ENCODE results near the gene RNASET2. TPM values are rescaled to one million over a fixed set of nuclear protein-coding genes. Genes with fewer than 3 reads are reported as not detected.
"Not testable (repeated sequence)": the region's sequence is repeated elsewhere in the genome, so short reads cannot be mapped to it uniquely, and the experiment has no call there.

RNASET2 gene
- polyA plus RNA-seq, 12 donors, result 12.2 to 42.8 (median 16.4) TPM; not detected in 1

DNA sequence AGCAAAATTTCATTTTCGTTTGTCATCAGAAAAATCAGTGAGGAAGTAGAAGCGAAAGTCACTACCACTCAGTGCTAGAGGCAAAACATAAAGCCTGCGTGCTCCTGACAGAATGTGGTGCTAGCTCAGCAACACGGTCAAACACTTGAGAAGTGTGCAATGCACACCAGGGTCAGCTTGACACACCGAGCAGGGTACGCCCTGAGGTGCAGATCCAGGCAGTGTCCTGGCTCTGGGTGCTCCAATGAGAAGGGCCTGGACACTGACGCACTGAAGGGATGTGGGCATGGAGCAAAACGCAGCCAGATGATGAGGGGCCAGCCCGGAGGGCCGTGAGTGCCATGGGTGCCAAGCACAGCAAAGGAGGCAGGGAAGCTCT lies 5.9 kb downstream of the RNASET2 start:
- DNase-seq, result no peak

DNA sequence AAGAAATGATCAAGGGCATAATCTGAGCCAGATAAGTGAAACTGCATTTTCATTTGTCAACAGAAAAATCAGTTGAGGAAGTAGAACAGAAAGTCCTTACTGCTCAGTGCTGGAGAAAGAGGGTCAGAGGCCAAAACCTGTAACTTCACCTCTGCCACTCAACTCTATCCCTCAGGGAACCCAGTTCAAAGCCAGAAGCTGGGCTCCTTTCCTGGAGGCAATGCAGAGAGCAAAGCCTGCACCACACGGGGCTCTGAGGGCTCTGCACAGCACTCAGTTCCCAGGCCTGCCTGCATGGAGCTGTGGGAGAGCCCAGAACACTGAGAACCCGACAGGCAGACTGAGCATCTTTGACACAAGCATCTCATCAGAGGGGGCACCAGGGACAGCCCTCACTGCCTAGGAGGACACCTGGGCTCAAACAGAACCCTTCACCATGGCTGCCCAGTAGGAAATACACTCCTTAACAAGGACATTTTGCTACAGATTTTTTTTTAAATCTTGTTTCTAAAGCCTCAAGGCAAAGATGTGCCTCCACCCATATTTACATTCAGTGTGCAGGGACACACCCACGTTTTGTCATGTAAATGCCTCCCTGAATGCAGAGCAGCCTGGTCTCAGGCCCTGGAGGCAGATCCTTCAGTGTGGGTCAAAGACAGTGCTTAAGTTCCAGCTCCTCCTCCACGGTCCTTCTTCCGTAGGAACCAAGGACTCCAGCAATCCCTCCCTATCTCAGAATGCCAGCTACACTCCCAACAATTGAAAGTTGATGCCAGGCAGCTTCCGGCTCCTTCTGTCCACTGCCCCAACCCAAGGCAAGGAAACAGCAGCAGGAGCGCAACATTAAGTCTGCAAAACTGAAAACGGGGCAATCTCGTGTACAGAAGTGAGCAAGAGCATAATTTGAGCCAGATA lies 6.6 kb downstream of the RNASET2 start:
- DNase-seq, result no peak

DNA sequence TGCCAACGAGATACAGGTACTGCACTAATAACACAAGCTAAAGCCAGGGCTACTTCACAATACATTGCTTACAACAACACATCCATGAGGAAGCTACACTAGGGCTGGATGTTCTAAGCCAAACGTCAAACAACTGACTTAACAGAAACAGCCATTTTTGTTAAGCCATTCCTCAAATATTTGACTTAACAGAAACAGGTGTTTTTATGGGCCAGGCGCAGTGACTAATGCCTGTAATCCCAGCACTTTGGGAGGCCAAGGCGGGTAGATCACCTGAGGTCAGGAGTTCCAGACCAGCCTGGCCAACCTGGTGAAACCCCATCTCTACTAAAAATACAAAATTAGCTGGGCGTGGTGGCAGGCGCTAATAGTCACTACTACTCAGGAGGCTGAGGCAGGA lies 7.6 kb downstream of the RNASET2 start:
- not testable (repeated sequence) for DNase-seq

DNA sequence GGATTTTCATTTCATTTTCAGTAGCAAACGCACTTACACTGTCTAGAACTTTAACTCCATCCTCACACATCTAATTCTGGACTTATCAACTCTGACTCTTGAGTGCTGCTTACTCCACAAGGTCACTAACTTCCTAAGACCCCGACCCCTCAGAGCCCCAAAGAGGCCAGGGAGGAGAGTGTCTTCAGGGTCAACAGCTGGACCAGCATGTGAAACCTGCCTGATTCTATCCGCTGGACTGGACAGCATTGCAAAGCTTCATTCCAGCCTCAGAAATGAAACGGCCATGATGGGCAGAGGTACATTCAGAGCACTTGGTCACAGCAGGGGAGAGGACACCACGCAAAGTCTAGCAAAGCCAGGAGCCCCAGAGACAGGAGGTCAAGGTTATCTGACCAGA lies 9.1 kb downstream of the RNASET2 start:
- no peak for DNase-seq

DNA sequence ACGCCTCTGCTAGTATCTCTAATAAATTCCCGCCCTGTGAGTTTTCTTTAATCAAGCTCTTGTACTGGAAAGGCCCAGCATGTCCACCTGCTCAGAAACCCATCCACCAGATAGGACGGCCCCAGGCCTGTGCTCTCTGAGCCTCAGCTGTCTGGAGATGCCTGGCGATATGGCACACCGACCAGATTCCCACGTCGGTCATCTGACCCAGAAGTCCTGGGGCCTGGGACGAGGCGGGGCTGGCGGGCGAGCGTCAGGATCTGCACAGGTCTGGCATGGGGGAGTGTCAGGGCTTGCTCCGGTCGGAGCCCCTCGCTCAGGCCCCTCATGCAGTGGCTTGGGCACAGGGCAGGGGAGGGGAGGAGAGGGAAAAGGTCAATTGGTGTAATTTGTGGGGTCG lies 10.2 kb downstream of the RNASET2 start:
- DNase-seq, result no peak

DNA sequence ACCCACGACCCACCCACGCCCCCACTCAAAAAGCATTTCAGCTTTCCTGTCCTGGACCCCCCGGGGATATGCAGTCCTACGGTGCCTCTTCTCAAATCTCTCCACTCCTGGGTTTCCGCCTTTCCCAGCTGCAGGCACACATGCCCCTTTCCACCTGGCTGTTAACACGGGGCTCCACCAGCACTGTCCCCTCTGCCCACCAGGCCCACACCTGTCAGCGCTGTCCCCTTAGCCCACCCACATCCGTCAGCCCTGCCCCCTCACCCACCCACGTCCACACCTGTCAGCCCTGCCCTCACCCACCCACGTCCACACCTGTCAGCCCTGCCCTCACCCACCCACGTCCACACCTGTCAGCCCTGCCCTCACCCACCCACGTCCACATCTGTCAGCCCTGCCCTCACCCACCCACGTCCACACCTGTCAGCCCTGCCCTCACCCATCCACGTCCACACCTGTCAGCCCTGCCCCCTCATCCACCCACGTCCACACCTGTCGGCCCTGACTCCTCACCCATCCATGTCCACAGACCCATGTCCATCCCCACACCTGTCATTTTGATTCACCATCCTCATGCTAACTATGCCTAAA lies 11.6 kb downstream of the RNASET2 start:
- no peak for DNase-seq

DNA sequence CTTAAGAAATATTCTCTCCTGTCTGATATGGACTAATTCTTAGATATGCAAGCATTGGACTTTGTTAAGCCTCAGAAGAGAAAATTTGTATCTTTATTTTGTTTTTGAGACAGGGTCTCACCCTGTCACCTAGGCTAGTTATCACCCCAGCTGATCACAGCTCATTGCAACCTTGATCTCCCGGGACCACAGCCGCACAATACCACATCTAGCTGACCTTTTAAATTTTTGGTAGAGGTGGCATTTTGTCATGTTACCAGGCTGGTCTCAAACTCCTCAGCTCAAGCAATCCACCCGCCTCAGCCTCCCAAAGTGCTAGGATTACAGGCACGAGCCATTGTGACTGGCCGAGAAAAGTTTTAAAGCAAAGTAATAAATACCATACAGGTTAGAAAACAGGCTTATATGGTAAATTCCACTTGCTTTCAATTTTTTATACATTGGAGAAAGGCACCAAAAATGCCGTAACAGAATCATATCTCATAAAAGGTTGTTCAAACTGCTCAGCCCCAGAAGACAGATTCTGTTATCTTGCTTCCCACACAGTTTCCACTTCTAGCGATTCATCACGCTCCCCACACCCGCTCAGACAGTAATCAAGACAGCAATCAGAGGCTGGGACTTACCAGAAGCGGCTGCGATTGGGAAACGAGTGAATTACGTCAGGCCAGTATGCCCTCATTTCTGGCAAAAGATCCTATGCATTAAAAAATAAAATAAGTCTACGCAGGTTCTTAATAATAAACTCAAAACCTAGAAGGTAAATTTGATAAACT lies 13.8 kb downstream of the RNASET2 start:
- DNase-seq, result no peak

DNA sequence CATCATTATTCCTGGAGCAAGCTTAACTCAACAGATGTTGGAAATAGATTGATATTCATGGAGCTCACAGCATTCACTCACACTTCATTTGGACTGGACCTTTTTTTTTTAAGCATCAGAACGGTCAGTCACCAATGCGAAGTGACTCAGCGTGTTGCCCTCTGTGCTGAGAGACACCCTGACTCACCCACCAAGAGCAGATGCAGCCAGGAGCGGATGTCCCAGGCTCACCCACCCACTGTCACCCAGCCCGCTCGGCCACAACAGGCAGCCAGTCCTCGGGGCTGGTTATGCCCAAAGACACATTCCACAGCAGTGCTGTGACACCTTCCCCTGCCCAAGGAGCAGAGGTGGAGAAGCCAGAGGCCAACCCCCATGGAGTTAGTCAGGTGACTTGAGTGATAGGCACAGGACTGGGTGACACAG lies 15.7 kb downstream of the RNASET2 start:
- no peak for DNase-seq

DNA sequence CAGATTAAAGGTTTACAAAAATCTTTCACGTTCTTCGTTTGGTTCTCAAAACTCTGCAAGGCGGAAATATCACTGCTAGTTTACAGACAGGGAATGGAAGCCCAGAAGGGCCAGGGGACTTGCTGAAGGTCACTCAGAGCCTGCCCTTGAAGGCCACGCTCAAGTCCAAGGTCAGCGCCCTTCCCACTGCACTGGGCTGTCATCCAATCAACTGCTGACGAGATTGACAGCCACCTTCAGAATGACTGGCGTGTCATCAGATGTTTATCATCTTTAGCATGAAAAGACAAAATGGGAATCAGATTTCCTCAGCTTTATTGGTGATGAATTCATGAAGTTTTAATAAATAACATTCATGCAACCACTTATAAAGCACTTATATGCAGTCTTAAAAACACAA lies 16.5 kb downstream of the RNASET2 start:
- no peak for DNase-seq

DNA sequence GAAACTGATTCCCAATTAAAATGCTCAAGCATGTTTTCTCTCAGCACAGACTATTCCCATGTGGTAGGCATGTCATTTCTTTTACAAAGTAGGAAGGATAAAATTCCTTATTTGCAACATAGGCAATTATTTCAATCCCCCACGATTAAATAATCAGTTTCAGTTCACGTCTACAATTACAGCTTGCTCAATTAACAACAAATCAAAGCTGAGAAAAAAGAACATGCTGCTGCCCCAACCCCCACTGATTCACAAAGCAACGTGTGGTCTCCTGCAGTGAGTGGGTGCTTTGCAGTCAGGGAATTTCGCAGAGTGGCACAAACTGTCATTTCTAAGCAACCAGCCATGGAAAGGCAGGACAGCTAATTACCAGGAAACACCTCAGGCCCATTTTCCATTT lies 17.0 kb downstream of the RNASET2 start:
- DNase-seq, result no peak

DNA sequence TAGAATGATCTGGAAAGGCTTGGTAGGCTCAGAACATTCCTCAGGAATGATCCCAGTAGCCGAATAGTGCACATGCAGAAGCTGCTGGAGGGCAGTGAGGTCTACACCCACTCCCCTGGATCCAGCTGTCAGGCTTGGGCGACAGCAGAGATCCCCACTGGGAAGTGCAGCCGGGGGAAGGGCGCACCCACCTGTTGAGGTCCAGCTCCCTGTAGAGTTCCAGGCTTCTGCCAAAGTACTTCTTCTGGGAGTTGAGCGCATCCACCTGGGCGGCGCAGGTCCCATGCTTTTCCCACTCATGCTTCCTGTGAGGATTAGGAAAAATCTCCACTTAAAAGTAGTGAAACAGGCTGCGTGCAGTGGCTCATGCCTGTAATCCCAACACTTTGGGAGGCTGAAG lies 17.6 kb downstream of the RNASET2 start:
- no peak for DNase-seq

DNA sequence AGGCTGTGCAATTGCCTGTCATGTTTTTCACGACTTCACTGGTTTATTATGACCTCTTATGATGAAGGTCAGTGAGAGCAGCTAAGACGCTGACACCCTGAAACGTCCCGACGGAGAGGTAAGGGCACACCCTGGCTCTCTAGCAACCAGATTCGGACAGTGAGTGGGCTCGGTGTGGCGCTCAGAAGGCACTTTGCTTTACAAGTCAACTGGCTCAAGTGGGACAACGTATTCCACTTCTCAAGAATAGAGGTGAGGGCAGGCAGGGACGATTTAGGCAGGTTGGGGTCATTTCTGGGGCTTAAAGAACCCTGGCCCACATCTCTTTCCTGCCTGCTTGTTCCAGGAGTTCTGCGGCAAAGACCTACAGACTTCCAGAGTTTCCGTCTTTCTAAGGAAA lies 18.2 kb downstream of the RNASET2 start:
- DNase-seq, result no peak

DNA sequence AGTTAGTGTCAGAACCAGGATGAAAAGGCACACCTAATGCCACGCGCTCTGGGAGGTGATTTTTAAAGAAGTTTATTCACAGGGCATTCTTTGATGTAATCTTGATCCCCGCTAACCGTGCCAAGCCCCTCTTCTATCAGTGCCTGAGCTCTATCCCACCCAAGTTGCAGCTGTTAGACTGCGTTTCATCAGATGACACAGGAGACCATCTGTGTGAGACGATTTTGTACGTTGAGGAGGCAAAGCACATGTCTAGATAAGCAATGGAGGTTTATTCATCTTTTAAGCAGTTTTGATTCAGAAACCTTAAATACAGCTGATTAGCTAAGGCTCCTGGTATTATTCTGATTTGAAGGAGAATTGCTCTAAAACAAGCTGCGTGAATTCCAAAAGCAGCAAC lies 18.6 kb downstream of the RNASET2 start:
- DNase-seq, result no peak

DNA sequence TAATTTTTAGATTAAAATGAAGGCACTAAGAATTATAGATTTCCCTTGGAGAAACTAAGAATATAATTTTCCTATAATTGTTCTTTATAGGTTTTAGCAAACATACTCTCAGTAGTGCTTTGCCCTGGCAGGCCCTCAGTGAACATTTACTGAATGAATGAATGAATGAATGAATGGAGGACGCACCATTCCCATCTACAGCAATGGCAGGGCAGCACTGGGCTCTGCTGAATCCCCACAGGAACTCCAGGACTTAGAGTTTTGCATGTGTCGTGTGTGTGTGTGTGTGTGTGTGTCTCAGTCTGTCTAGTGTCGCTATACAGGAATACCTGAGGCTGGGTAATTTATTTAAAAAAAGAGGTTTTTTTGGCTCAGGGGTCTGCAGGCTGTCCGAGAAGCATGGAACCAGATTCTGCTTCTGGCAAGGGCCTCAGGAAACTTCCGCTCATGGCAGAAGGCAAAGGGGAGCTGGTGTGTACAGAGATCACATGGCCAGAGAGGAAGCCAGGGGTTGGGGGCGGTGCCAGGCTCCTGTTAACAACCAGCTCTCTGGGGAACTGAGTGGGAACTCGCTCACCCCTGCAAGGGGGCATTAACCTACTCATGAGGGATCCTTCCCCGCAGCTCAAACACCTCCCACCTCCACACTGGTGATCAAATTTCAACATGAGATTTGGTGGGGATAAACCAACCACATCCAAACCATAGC lies 20.1 kb downstream of the RNASET2 start:
- no peak for DNase-seq

DNA sequence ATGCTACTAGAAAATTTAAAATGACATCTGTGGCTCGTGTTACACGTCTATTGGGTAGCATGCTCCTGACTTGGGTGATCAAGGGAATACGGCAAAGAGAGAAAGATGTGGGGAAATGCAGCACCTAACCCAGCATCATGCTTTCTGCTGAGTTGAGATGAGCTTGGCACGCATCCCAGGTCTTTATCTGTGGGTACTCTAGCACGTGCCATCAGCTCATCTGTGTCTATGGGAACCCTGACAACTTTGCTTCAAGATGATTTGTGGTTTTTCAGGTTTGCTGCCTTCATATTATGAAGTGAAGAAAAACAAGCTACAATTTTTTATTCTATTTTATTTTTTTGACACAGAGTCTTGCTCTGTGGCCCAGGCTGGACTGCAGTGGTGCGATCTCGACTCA lies 21.0 kb downstream of the RNASET2 start:
- no peak for DNase-seq

DNA sequence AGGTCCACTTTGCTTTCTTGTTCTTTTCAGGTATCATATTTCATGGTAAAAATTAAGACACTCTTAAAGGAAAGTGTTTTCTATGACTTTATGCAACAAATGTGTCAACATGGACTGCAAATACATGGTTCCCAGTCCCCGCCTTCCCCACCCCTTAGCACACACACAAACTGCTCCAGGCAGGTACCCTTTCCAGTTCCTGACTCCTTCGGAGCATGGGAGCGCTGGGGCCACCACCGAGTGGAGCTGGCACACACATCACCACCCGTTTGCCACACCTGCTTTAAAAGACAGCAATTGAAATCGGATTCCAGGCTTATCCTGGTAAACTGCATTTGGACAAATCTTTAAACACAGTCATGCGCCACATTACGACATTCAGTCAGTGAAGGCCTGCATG lies 22.2 kb downstream of the RNASET2 start:
- no peak for DNase-seq

DNA sequence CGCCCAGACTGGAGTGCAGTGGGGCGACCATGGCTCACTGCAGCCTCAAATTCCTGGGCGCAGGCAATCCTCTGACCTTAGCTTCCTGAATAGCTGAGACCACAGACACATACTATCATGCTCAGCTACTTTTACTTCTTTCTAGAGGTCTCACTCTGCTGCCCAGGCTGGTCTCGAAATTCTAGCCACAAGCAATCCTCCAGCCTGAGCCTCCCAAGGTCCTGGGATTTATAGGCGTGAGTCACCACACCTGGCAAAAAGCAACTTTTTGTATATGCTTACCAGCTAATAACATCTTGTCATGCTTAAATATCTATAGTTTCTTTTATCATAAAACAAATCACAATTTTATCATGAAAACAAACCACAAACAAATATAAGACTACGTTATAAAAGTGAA lies 23.0 kb downstream of the RNASET2 start:
- DNase-seq, result no peak

DNA sequence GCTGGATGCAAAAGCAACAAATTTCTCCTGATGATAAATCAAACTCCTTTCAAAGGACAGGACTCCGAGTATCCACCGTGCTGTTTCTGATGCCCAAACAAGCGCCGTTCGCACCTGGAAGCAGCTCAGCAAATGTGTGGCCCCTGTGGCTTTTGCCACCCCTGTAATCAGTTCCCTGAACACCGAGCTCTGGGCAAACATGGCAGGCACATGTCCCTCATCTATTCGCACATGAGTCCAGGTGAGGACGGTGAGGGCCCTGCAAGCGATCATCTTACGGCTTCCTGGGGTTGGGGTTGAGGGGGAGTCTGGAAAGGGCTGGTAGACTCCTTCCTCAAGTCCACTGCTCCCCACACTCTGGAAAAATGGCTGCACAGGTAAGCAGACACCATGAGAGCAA lies 23.7 kb downstream of the RNASET2 start:
- DNase-seq, result no peak

DNA sequence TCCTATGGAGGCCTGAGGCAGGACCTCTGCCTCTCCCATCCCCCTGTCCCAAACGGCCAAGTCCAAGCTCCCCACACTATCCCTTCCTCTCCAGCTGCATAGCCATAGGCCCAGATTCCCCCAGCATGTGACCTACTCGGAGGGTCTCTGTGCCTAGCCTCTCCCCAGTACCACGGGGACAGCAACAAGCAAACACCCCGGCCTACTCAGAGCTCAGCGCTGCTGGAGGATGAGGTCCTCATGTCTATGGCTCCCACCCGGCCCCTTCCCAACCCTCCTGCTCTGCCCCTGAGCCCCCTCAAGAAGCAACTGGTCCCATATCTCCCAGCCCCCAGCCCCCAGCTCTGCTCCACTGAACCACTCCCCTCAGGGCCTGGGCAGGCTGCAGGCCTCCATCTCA lies 24.2 kb downstream of the RNASET2 start:
- DNase-seq, result no peak

DNA sequence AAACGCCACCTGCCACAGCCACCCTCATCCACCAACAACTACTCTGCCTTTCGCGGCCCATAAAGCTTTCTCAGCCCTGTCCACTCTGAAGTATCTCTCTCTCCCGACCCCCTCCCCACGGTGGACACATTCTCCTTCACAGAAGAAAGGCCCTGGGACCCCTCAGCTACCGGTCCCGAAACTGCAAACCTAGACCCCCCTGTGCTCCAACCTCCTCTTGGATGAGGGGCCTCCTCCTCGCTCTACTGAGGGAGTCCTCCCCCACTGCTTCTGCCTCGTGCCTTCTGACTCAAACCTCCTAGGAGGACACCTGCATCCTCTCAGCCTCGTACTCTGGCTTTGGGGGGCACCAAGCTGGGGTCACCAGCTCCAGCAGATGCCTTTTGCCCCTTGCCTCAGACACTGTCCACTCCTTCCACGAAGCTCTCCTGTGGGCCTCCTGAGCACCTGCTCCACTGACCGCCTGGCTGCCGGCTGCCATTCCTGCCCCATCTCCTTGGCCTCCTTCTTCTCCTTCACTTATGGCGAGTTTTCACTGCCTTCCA lies 24.9 kb downstream of the RNASET2 start:
- DNase-seq, result no peak

DNA sequence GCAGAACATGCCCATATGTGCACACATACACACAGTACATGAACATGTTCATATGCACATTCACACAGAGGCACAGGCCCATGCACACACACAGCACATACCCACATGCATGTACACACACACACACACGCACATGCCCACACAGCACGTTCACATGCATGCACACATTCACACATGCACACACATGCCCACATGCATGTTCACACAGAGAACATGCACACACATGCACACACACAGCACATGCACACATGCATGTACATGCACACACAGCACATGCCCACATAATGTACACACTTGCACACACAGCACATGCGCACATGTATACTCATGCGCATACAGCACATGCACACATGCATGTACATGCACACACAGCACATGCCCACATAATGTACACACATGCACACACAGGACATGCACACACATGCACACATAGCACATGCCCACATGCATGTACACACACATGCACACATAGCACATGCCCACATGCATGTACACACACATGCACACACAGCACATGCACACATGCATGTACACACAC lies 25.9 kb downstream of the RNASET2 start:
- DNase-seq, result no peak

All from muscle of arm (tissue), 12 donors.